Neuronal stem cell (in vitro differentiated cells): Measurements from ENCODE around the gene GPER1.

Experiments used
- DNase-seq: peaks from one replicate; pipeline ENCODE4 v3.0.0-alpha.2; 2013; ENCODE audit warnings: low spot score
- H2AFZ ChIP-seq: one replicate; pipeline ENCODE4 v1.6.1; 2013; ENCODE audit warnings: mild to moderate bottlenecking, low read length, inconsistent platforms
- H2AK5ac ChIP-seq: 2 replicates; pipeline ENCODE4 v1.6.1; 2013; ENCODE audit warnings: low read depth, mild to moderate bottlenecking, inconsistent platforms, low read length, moderate library complexity, mixed read lengths
- H2BK120ac ChIP-seq: 2 replicates; pipeline ENCODE4 v1.6.1; 2013; ENCODE audit warnings: low read depth, mild to moderate bottlenecking, inconsistent platforms, low read length, moderate library complexity, mixed read lengths
- H2BK12ac ChIP-seq: one replicate; pipeline ENCODE4 v1.6.1; 2013; ENCODE audit warnings: low read length, inconsistent platforms
- H2BK15ac ChIP-seq: 2 replicates; pipeline ENCODE4 v1.6.1; 2013; ENCODE audit warnings: mild to moderate bottlenecking, low read length, inconsistent platforms, mixed read lengths
- H2BK5ac ChIP-seq: one replicate; pipeline ENCODE4 v1.6.1; 2013; ENCODE audit warnings: inconsistent platforms, mild to moderate bottlenecking, low read length, moderate library complexity
- H3K14ac ChIP-seq: one replicate; pipeline ENCODE4 v1.6.1; 2013; ENCODE audit warnings: low read length, inconsistent platforms
- H3K18ac ChIP-seq: 2 replicates; pipeline ENCODE4 v1.6.1; 2013; ENCODE audit warnings: low read length, inconsistent platforms
- H3K23ac ChIP-seq: 2 replicates; pipeline ENCODE4 v1.6.1; 2013; ENCODE audit warnings: low read depth, mild to moderate bottlenecking, mixed read lengths, low read length, inconsistent platforms; ENCODE audit not compliant: poor library complexity
- H3K27ac ChIP-seq: replicated peaks from 3 replicates; pipeline ENCODE4 v1.5.1; 2013; ENCODE audit warnings: low read length, inconsistent platforms
- H3K27me3 ChIP-seq, 3 experiments: 2 replicates each; pipeline ENCODE4 v1.6.1; 2013; ENCODE audit warnings: low read length in 3 of 3, mild to moderate bottlenecking in 2 of 3, inconsistent platforms in 1 of 3, low read depth in 1 of 3, mixed read lengths in 1 of 3, moderate library complexity in 1 of 3; ENCODE audit not compliant: control insufficient read depth in 3 of 3, insufficient read depth in 3 of 3
- H3K36me3 ChIP-seq, 2 donors: replicated peaks in 1 of 2; 2 replicates each; pipeline ENCODE4 v1.6.1; 2013; ENCODE audit warnings: low read length in 2 of 2; ENCODE audit not compliant: control insufficient read depth in 2 of 2, insufficient read depth in 2 of 2
- H3K4ac ChIP-seq: 2 replicates; pipeline ENCODE4 v1.6.1; 2013; ENCODE audit warnings: inconsistent platforms, mild to moderate bottlenecking, low read length, moderate library complexity
- H3K4me1 ChIP-seq, 2 donors: 1 replicate in 1 of 2; 2 replicates in 1 of 2; pipeline ENCODE4 v1.6.1; 2013; ENCODE audit warnings: low read length in 2 of 2, low read depth in 1 of 2; ENCODE audit not compliant: control insufficient read depth in 2 of 2, insufficient read depth in 1 of 2
- H3K4me2 ChIP-seq: one replicate; pipeline ENCODE4 v1.6.1; 2013; ENCODE audit warnings: mild to moderate bottlenecking, low read length, inconsistent platforms; ENCODE audit not compliant: insufficient read depth, poor library complexity, severe bottlenecking
- H3K4me3 ChIP-seq, 2 donors: 2 replicates each; pipeline ENCODE4 v1.5.1; 2013; ENCODE audit warnings: low read length in 2 of 2, mild to moderate bottlenecking in 2 of 2, inconsistent platforms in 1 of 2, moderate library complexity in 1 of 2
- H3K79me1 ChIP-seq: one replicate; pipeline ENCODE4 v1.6.1; 2013; ENCODE audit warnings: low read depth, mild to moderate bottlenecking, inconsistent platforms, low read length, moderate library complexity
- H3K9ac ChIP-seq: one replicate; pipeline ENCODE4 v1.6.1; 2013; ENCODE audit warnings: mild to moderate bottlenecking, low read depth, low read length, inconsistent platforms; ENCODE audit not compliant: poor library complexity
- H3K9me3 ChIP-seq, 2 donors: replicated peaks in 1 of 2; 2 replicates each; pipeline versions ENCODE3 to v1.6.1; 2013; ENCODE audit warnings: low read length in 2 of 2, mild to moderate bottlenecking in 2 of 2, inconsistent platforms in 1 of 2, low read depth in 1 of 2, mixed read lengths in 1 of 2, moderate library complexity in 1 of 2; ENCODE audit not compliant: control insufficient read depth in 2 of 2, insufficient read depth in 1 of 2
- H4K8ac ChIP-seq: one replicate; pipeline ENCODE4 v1.6.1; 2013; ENCODE audit warnings: low read depth, mild to moderate bottlenecking, inconsistent platforms, low read length, moderate library complexity
- H4K91ac ChIP-seq: one replicate; pipeline ENCODE4 v1.6.1; 2013; ENCODE audit warnings: low read length, low read depth, mild to moderate bottlenecking, inconsistent platforms; ENCODE audit not compliant: poor library complexity
- WGBS, 2 donors: extraction: QIAGEN DNeasy Blood & Tissue Kit; methylation state at CpG; one replicate each; pipeline ENCODE4 v1.1.7; 2013; ENCODE audit warnings: missing lambda C conversion rate in 2 of 2, mixed read lengths in 1 of 2; ENCODE audit not compliant: insufficient read length in 2 of 2, insufficient replicate concordance in 1 of 2; ENCODE audit errors: extremely low coverage in 2 of 2; 5-methylcytosine and 5-hydroxymethylcytosine counted together

Gene GPER1

GRCh38 chr7:1065585-1066241 lies 22.2 kb upstream of the GPER1 start:
- Histone ChIP-seq H3K18ac (peak overlapping the region; percentile 81), H2BK120ac (no peak overlapping the region), H3K27ac (no peak overlapping the region), H2BK5ac (peak overlapping the region; percentile 45), H3K36me3 (peaks cover 0 to 4% of the 10 kb centered on the region in 2 donors), H3K9ac (peak overlapping the region; percentile 39), H3K79me1 (peaks cover 13% of the 10 kb centered on the region), H2AFZ (no peak overlapping the region), H3K14ac (no peak overlapping the region), H3K9me3 (peaks cover 3 to 5% of the 10 kb centered on the region in 2 donors), H3K4me2 (no peak overlapping the region), H3K23ac (peak overlapping the region; percentile 30), H2BK15ac (no peak overlapping the region), H3K27me3 (peaks cover 0 to 4% (median 0%) of the 10 kb centered on the region in 3 experiments), H3K4me1 (peaks cover 3 to 14% of the 10 kb centered on the region in 2 donors), H3K4me3 (no peak overlapping the region), H4K91ac (no peak overlapping the region), H3K4ac (no peak overlapping the region), H4K8ac (no peak overlapping the region), H2AK5ac (peak overlapping the region; percentile 90), H2BK12ac (no peak overlapping the region)
- no peak for DNase-seq
- no CpG with 5 or more reads among the region's 48 CpGs for WGBS, 2 donors

GRCh38 chr7:1066242-1066588 lies 21.7 kb upstream of the GPER1 start:
- Histone ChIP-seq H2AK5ac (peak overlapping the region; percentile 90), H3K4ac (no peak overlapping the region), H3K9ac (no peak overlapping the region), H2BK12ac (no peak overlapping the region), H2BK120ac (no peak overlapping the region), H3K36me3 (peaks cover 0 to 6% of the 10 kb centered on the region in 2 donors), H3K27me3 (peaks cover 0 to 3% (median 0%) of the 10 kb centered on the region in 3 experiments), H3K4me2 (no peak overlapping the region), H3K27ac (no peak overlapping the region), H2BK15ac (no peak overlapping the region), H3K9me3 (peaks cover 3 to 6% of the 10 kb centered on the region in 2 donors), H4K91ac (no peak overlapping the region), H3K23ac (no peak overlapping the region), H3K14ac (no peak overlapping the region), H3K79me1 (peaks cover 12% of the 10 kb centered on the region), H3K4me1 (peaks cover 3 to 9% of the 10 kb centered on the region in 2 donors), H2AFZ (no peak overlapping the region), H4K8ac (no peak overlapping the region), H3K4me3 (no peak overlapping the region), H2BK5ac (no peak overlapping the region), H3K18ac (no peak overlapping the region)
- WGBS, 2 donors: no CpG with 5 or more reads among the region's 21 CpGs
- DNase-seq: no peak

GRCh38 chr7:1068013-1068412 lies 19.9 kb upstream of the GPER1 start:
- Histone ChIP-seq H3K4me3 (no peak overlapping the region), H3K27me3 (peaks cover 0 to 3% (median 0%) of the 10 kb centered on the region in 3 experiments), H3K27ac (no peak overlapping the region), H2AFZ (no peak overlapping the region), H3K79me1 (peaks cover 17% of the 10 kb centered on the region), H3K4ac (no peak overlapping the region), H4K91ac (no peak overlapping the region), H2BK5ac (peak overlapping the region; percentile 13), H2BK120ac (no peak overlapping the region), H3K4me1 (peaks cover 3 to 8% of the 10 kb centered on the region in 2 donors), H2BK12ac (no peak overlapping the region), H3K36me3 (peaks cover 0 to 6% of the 10 kb centered on the region in 2 donors), H3K23ac (no peak overlapping the region), H4K8ac (no peak overlapping the region), H3K9me3 (peaks cover 3 to 6% of the 10 kb centered on the region in 2 donors), H3K18ac (no peak overlapping the region), H3K14ac (no peak overlapping the region), H2BK15ac (no peak overlapping the region), H3K4me2 (no peak overlapping the region), H2AK5ac (peak overlapping the region; percentile 63), H3K9ac (no peak overlapping the region)
- no peak for DNase-seq
- no CpG with 5 or more reads among the region's 14 CpGs for WGBS, 2 donors

- H4K91ac ChIP-seq: no peak overlapping the region
- no CpG with 5 or more reads among the region's 11 CpGs for WGBS, 2 donors
- no peak overlapping the region for H2AFZ ChIP-seq
These were observed 19.3 kb upstream of the GPER1 start for GRCh38 chr7:1068619-1069018.

More at GRCh38 chr7:1068619-1069018, 19.3 kb upstream of the GPER1 start:
- Histone ChIP-seq H3K23ac (no peak overlapping the region), H3K79me1 (peaks cover 14% of the 10 kb centered on the region), H2AK5ac (no peak overlapping the region), H3K4ac (no peak overlapping the region), H3K4me2 (no peak overlapping the region), H3K36me3 (peaks cover 0 to 6% of the 10 kb centered on the region in 2 donors), H3K18ac (no peak overlapping the region), H2BK120ac (no peak overlapping the region), H3K14ac (no peak overlapping the region), H2BK15ac (no peak overlapping the region), H3K27ac (no peak overlapping the region), H3K27me3 (peaks cover 0 to 3% (median 0%) of the 10 kb centered on the region in 3 experiments), H3K4me1 (peaks cover 3 to 11% of the 10 kb centered on the region in 2 donors), H3K9me3 (peaks cover 3 to 6% of the 10 kb centered on the region in 2 donors), H3K9ac (no peak overlapping the region), H3K4me3 (no peak overlapping the region), H2BK12ac (no peak overlapping the region), H2BK5ac (no peak overlapping the region), H4K8ac (no peak overlapping the region)
- no peak for DNase-seq
